K562 (cell line): ENCODE data around the gene MCF2. TPM values are rescaled to one million over a fixed set of nuclear protein-coding genes. Genes with fewer than 3 reads are reported as not detected.

Experiments
- ATAC-seq: fragments of 200-7000 bp; cut with Tn5 transposase; 3 replicates; pipeline ENCODE4 v1.9.1; 2020; ENCODE audit warnings: moderate library complexity
- BruUV-seq: library from RNA; stranded (reverse); fragments of 400-500 nt; replicated peaks from 2 replicates; lab custom pipeline; 2021; lab: Mats Ljungman, UMichigan
- CTCF ChIA-PET: fragments of 300-600 bp; formaldehyde crosslinking; extraction: SDS; loops from one replicate; lab custom pipeline; 2021; ENCODE audit warnings: low intra/inter-chr PET ratio; lab: Yijun Ruan, JAX
- POLR2A ChIA-PET: fragments of 300-600, 350-650 bp; sonication (Branson Sonifier 250); formaldehyde crosslinking; extraction: SDS; loops from one replicate; lab custom pipeline; 2021; ENCODE audit warnings: antibody characterized with exemption, inconsistent platforms; lab: Yijun Ruan, JAX
- DNase-seq, 4 experiments: peaks; one replicate each; pipeline versions ENCODE4 v3.0.0 to v3.0.0-alpha.2; 2011 to 2018; ENCODE audit warnings: low spot score in 3 of 4, mixed read lengths in 3 of 4; ENCODE audit errors: extremely low read depth in 1 of 4
- FAIRE-seq: peaks from 2 replicates; lab custom pipeline; 2011; peaks lifted over from hg19 to GRCh38; lab: Jason Lieb, UNC
- H2AFZ ChIP-seq: 2 replicates; pipeline ENCODE4 v1.6.0; 2011; ENCODE audit warnings: low read depth, low read length, control low read depth, inconsistent platforms
- H3K27ac ChIP-seq: fragments of 200-600 bp; 3 replicates; pipeline ENCODE4 v1.8.0; 2011; ENCODE audit warnings: low read depth, mild to moderate bottlenecking, control low read depth, inconsistent platforms, low read length, moderate library complexity, mixed read lengths; ENCODE audit errors: extremely low read depth
- H3K27me3 ChIP-seq, 2 experiments: fragments of 300-600 bp in 1 of 2; 2 replicates in 1 of 2; 3 replicates in 1 of 2; pipeline versions ENCODE4 v1.6.0 to v1.8.0; 2011; ENCODE audit warnings: inconsistent platforms in 2 of 2, low read length in 2 of 2, mild to moderate bottlenecking in 1 of 2, mixed read lengths in 1 of 2, moderate library complexity in 1 of 2; ENCODE audit not compliant: control insufficient read depth in 2 of 2, insufficient read depth in 2 of 2
- H3K36me3 ChIP-seq: fragments of 300-600 bp; 3 replicates; pipeline ENCODE4 v1.8.0; 2011; ENCODE audit warnings: mild to moderate bottlenecking, low read length, inconsistent platforms; ENCODE audit not compliant: control insufficient read depth, insufficient read depth
- H3K4me1 ChIP-seq, 2 experiments: fragments of 200-600 bp in 1 of 2; replicated peaks in 1 of 2; 2 replicates in 1 of 2; 3 replicates in 1 of 2; pipeline versions ENCODE4 v1.5.1 to v1.8.0; 2011; ENCODE audit warnings: inconsistent platforms in 2 of 2, low read length in 2 of 2, mild to moderate bottlenecking in 1 of 2, mixed read lengths in 1 of 2, moderate library complexity in 1 of 2; ENCODE audit not compliant: control insufficient read depth in 2 of 2, insufficient read depth in 2 of 2
- H3K4me2 ChIP-seq: 2 replicates; pipeline ENCODE4 v1.6.1; 2011; ENCODE audit warnings: low read length, control low read depth, inconsistent platforms, mixed read lengths; ENCODE audit not compliant: insufficient read depth
- H3K4me3 ChIP-seq: fragments of 200-600 bp; sonication (generic), shearing (Covaris generic); 2 replicates; pipeline ENCODE4 v1.5.1; 2016; ENCODE audit warnings: control low read depth, inconsistent platforms
- H3K79me2 ChIP-seq: fragments of 200-600 bp; 3 replicates; pipeline ENCODE4 v1.8.0; 2011; ENCODE audit warnings: low read length, inconsistent platforms; ENCODE audit not compliant: control insufficient read depth, insufficient read depth
- H3K9ac ChIP-seq, 2 experiments: 2 replicates each; pipeline versions ENCODE4 v1.6.0 to v1.6.1; 2011; ENCODE audit warnings: low read depth in 2 of 2, low read length in 2 of 2, control low read depth in 1 of 2, inconsistent platforms in 1 of 2, mild to moderate bottlenecking in 1 of 2, mixed read lengths in 1 of 2; ENCODE audit not compliant: insufficient read depth in 1 of 2
- H3K9me1 ChIP-seq: one replicate; pipeline ENCODE4 v1.6.0; 2011; ENCODE audit warnings: inconsistent platforms, mild to moderate bottlenecking, low read length, moderate library complexity; ENCODE audit not compliant: control insufficient read depth, insufficient read depth
- H3K9me3 ChIP-seq: replicated peaks from 2 replicates; pipeline ENCODE4 v1.5.1; 2011; ENCODE audit warnings: low read depth, low read length, inconsistent platforms; ENCODE audit not compliant: control insufficient read depth, insufficient read depth
- H4K20me1 ChIP-seq: replicated peaks from 2 replicates; pipeline ENCODE4 v1.6.1; 2011; ENCODE audit warnings: low read length, inconsistent platforms, mixed read lengths; ENCODE audit not compliant: control insufficient read depth, insufficient read depth
- ELF4 ChIP-seq: fragments of 450-650 bp; formaldehyde crosslinking; IDR thresholded peaks from 2 replicates; pipeline ENCODE4 v1.4.0; 2022; ENCODE audit warnings: missing genetic modification characterization
- ETV6 ChIP-seq, 3 experiments: fragments of 150-350 bp in 1 of 3; sonication (generic) in 1 of 3; formaldehyde crosslinking in 1 of 3; IDR thresholded peaks; 2 replicates each; pipeline versions ENCODE4 v1.6.1 to v1.8.0; 2014 to 2022; ENCODE audit warnings: borderline replicate concordance in 2 of 3, low read depth in 2 of 3, antibody characterized with exemption in 1 of 3, low read length in 1 of 3, mild to moderate bottlenecking in 1 of 3, missing genetic modification reagents in 1 of 3
- FOXP4 ChIP-seq: sonication (generic); formaldehyde crosslinking; IDR thresholded peaks from 2 replicates; pipeline ENCODE4 v1.8.0; 2022; ENCODE audit warnings: mild to moderate bottlenecking, missing genetic modification reagents, borderline replicate concordance
- LCOR ChIP-seq: sonication (generic); formaldehyde crosslinking; IDR thresholded peaks from 2 replicates; pipeline ENCODE4 v1.8.0; 2022; ENCODE audit warnings: mild to moderate bottlenecking, missing genetic modification reagents
- PRMT5 ChIP-seq: sonication (generic); formaldehyde crosslinking; IDR thresholded peaks from 2 replicates; pipeline ENCODE4 v1.5.0; 2020; ENCODE audit warnings: missing genetic modification reagents
- TBP ChIP-seq: optimal IDR thresholded peaks from 2 replicates; pipeline ENCODE3; 2011; ENCODE audit warnings: low read depth, low read length, improper control_type of control experiment
- ZFP91 ChIP-seq: sonication (generic); formaldehyde crosslinking; IDR thresholded peaks from 2 replicates; pipeline ENCODE4 v1.8.0; 2022; ENCODE audit warnings: mild to moderate bottlenecking, missing genetic modification reagents
- WGBS: fragments of 100-300 bp; shearing (Covaris generic); methylation state at CpG from one replicate; pipeline ENCODE4 v1.1.6; 2016; ENCODE audit warnings: low coverage, mixed read lengths; ENCODE audit not compliant: insufficient coverage; ENCODE audit errors: missing lambda C conversion rate; 5-methylcytosine and 5-hydroxymethylcytosine counted together
- in situ Hi-C: fragments of 300-500 bp; cut with MboI; formaldehyde crosslinking; loops from 4 replicates; pipeline ENCODE4 v1.15.0; 2018; ENCODE audit warnings: inconsistent platforms, mixed read lengths
- intact Hi-C: fragments of 100-400 bp; cut with micrococcal nuclease; formaldehyde crosslinking; loops from 2 replicates; pipeline ENCODE4 v1.14.2; 2022
- polyA plus RNA-seq, 8 experiments: library from polyadenylated mRNA; depleted of rRNA in 4 of 8; stranded (reverse) in 5 of 8; unstranded in 3 of 8; fragments of >200 nt; fragmentation: Nextera tagmentation in 2 of 8; fragmentation: Illumina TruSeq in 1 of 8; extraction: Ambion mirVana in 2 of 8; extraction: Trizol in 1 of 8; gene quantifications; 2 replicates each; pipeline versions ENCODE4 v1.2.1 to v1.2.3, GENCODE V29; 2011 to 2014; ENCODE audit warnings: inconsistent platforms in 1 of 8, missing spikeins in 1 of 8
- total RNA-seq, 7 experiments: library from RNA; depleted of rRNA in 6 of 7; stranded (reverse); fragments of >200 nt in 6 of 7; fragmentation: Illumina TruSeq in 2 of 7; extraction: Trizol in 2 of 7; gene quantifications; 2 replicates each; pipeline versions ENCODE4 v1.2.1 to v1.2.3, GENCODE V29; 2011 to 2021; ENCODE audit warnings: low replicate concordance in 1 of 7

Gene MCF2
- total and polyA plus RNA-seq, 9 of the 15 experiments (the other 6 are each of a cell fraction or from before 2014, with no cell fraction given), result 0.03 to 0.78 (median 0.08) TPM; not detected in 3

GRCh38 chrX:139724626-139725025 is 16.7 kb upstream of the MCF2 start:
- in situ Hi-C loops, result no loop called here
- FAIRE-seq (no peak), ATAC-seq (no peak), DNase-seq (no peak)
- H2AFZ ChIP-seq, result no peak overlapping the region
- WGBS, result 78% methylated on average over 2 of the region's 2 CpGs
- no peaks in the 10 kb centered on the region for H3K9me3 ChIP-seq
- no peaks in the 10 kb centered on the region; a peak in 1 of 5 replicates for H3K4me1 ChIP-seq
- no peak for TF ChIP-seq FOXP4
- TF ChIP-seq ELF4 (CRISPR knock-in tag), result no peak
- no peak for TF ChIP-seq LCOR (CRISPR knock-in tag)
- no peak for TF ChIP-seq TBP
- no peak for TF ChIP-seq ETV6 (IDR thresholded peaks at IDR 0.05; ENCODE audit: borderline replicate concordance in 1 of 2, low read depth in 2 of 2, low read length in 1 of 2)
- no peak for TF ChIP-seq ETV6 (CRISPR knock-in tag; IDR thresholded peaks at IDR 0.05; ENCODE audit: borderline replicate concordance)
- no peak for TF ChIP-seq PRMT5 (CRISPR knock-in tag)
- no peak for TF ChIP-seq ZFP91 (CRISPR knock-in tag)
- H3K36me3 ChIP-seq, result 0 out of 3 replicates have a peak, but pooled peaks cover 3% of the 10 kb centered on the region
- intact Hi-C loops, result no loop called here
- no peak overlapping the region for H3K27ac ChIP-seq
- BruUV-seq, result no TSS peak
- POLR2A ChIA-PET, result no interaction called here
- no peaks in the 10 kb centered on the region for H4K20me1 ChIP-seq
- H3K79me2 ChIP-seq, result no peaks in the 10 kb centered on the region
- H3K27me3 ChIP-seq, result no peaks in the 10 kb centered on the region
- H3K9me1 ChIP-seq, result no peaks in the 10 kb centered on the region
- H3K4me2 ChIP-seq, result no peak overlapping the region
- H3K4me3 ChIP-seq, result no peak overlapping the region
- H3K9ac ChIP-seq, result no peak overlapping the region
- CTCF ChIA-PET, result no interaction called here
